Spleen (tissue), 11 donors: ENCODE measurements around the gene FAHD2B. TPM values are rescaled to one million over a fixed set of nuclear protein-coding genes. Genes with fewer than 3 reads are reported as not detected.
"Not testable (repeated sequence)": the region's sequence is repeated elsewhere in the genome, so short reads cannot be mapped to it uniquely, and the experiment has no call there.

Experiments used
- DNase-seq: peaks from one replicate; pipeline ENCODE4 v3.0.0-alpha.2; 2020
- H3K27ac ChIP-seq, 8 donors: fragments of 200-600 bp; sonication (generic) in 7 of 8; 1 replicate in 4 of 8; 2 replicates in 4 of 8; pipeline versions ENCODE4 v1.5.0 to v1.8.0; 2016 to 2021; ENCODE audit warnings: inconsistent platforms in 4 of 8, mild to moderate bottlenecking in 4 of 8, moderate library complexity in 1 of 8
- H3K27me3 ChIP-seq, 7 donors: fragments of 200-600 bp; sonication (generic) in 6 of 7; replicated peaks in 1 of 7; 1 replicate in 4 of 7; 2 replicates in 3 of 7; pipeline versions ENCODE4 v1.5.0 to v1.8.0; 2016 to 2021; ENCODE audit warnings: inconsistent platforms in 3 of 7, mild to moderate bottlenecking in 1 of 7
- H3K36me3 ChIP-seq, 6 donors: fragments of 200-600 bp; sonication (generic) in 5 of 6; 1 replicate in 4 of 6; 2 replicates in 2 of 6; pipeline versions ENCODE4 v1.5.0 to v1.8.0; 2016 to 2021; ENCODE audit warnings: inconsistent platforms in 2 of 6
- H3K4me1 ChIP-seq, 6 donors: fragments of 200-600 bp; sonication (generic) in 5 of 6; 1 replicate in 3 of 6; 2 replicates in 3 of 6; pipeline versions ENCODE4 v1.5.0 to v1.8.0; 2016 to 2021; ENCODE audit warnings: inconsistent platforms in 3 of 6
- H3K4me3 ChIP-seq, 8 donors: fragments of 200-600 bp; sonication (generic) in 7 of 8; 1 replicate in 4 of 8; 2 replicates in 4 of 8; pipeline versions ENCODE4 v1.5.0 to v1.8.0; 2016 to 2021; ENCODE audit warnings: inconsistent platforms in 4 of 8, mild to moderate bottlenecking in 4 of 8, moderate library complexity in 2 of 8
- H3K9me3 ChIP-seq, 8 donors: fragments of 200-600 bp; sonication (generic) in 7 of 8; 1 replicate in 4 of 8; 2 replicates in 4 of 8; pipeline versions ENCODE4 v1.5.0 to v1.8.0; 2016 to 2021; ENCODE audit warnings: inconsistent platforms in 4 of 8
- POLR2A ChIP-seq, 3 donors: fragments of 450-650 bp; IDR thresholded peaks; one replicate each; pipeline ENCODE4 v1.5.1; 2017; ENCODE audit warnings: antibody characterized with exemption in 3 of 3, mild to moderate bottlenecking in 1 of 3
- WGBS, 5 donors: extraction: QIAGEN DNeasy Blood & Tissue Kit in 3 of 5; methylation state at CpG; one replicate each; pipeline versions ENCODE4 v1.1.5 to v1.1.7; 2013 to 2018; 5-methylcytosine and 5-hydroxymethylcytosine counted together
- intact Hi-C: fragments of 100-400 bp; cut with DNase I; formaldehyde crosslinking; loops from one replicate; pipeline ENCODE4 v1.15.0; 2023; ENCODE audit warnings: low total_unique reads
- polyA plus RNA-seq, 3 donors: library from polyadenylated mRNA; stranded (reverse); fragments of 200-250 nt; gene quantifications; one replicate each; pipeline ENCODE4 v1.2.1, GENCODE V29; 2013
- total RNA-seq, 7 donors: library from RNA; depleted of rRNA in 3 of 7; stranded (reverse); fragments of >200 nt in 3 of 7; fragmentation: NEBNext Ultra II Directional in 4 of 7; extraction: Animal tissue kit (Norgen Biotek cat#: 25700) in 4 of 7; gene quantifications; one replicate each; pipeline versions ENCODE4 v1.1.0 to v1.2.1, GENCODE V29; 2016 to 2021
- donor health status: healthy with polysubstance abuse.
- donor health status: DM: no; HTN: no; CAD: no; lungs with moderate emphysema.
- donor health status: DM: no; HTN: no; CAD: no.
- donor health status: Bipolar disorder and iron deficiency.
- donor health status: healthy.
- donor health status: DM: no; HTN: no; CAD: no.
- donor health status: DM: yes; HTN: yes; CAD: no.

Gene FAHD2B
- total and polyA plus RNA-seq, 10 donors = 4.6 to 12.8 (median 8.1) TPM

DNA sequence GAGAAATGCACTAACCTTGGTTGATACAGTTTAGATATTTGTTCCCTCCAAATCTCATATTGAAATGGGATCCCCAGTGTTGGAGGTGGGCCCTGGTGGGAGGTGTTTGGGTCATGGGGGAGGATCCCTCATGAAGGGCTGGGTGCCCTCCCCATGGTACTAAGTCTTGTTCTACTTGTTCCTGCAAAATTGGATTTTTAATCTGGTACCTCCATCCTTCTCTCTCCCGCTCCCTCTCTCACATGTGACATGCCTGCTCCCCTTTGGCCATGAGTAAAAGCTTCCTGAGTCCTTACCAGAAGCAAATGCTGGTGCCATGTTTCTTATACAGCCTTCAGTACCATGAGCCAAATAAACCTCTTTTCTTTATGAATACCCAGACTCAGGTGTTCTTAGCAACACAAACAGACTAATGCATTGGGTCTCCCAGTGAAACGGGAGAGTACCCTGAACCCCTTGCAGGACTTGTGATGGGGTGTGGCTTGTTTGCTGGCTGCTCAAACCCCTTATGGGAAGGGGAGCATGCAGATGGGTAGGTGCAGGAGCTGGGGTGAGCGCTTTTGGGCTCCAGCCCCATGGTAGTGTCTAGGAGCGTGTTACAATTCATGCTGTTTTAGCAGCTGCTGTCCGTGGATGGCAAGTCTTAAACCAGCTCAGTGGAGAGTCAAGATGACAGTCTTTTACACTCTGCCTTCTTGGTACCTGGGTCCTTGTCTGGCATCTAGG lies 27.2 kb downstream of the FAHD2B start:
- H3K4me3 ChIP-seq = no peak overlapping the region
- no peak overlapping the region for H3K27ac ChIP-seq
- intact Hi-C loops = no loop called here
- peaks cover 0 to 4% (median 0%) of the 10 kb centered on the region in 8 donors for H3K9me3 ChIP-seq
- 78 to 97% (median 86%) methylated on average over 5 of the region's 5 CpGs for WGBS, 5 donors
- peak; percentile 19 for DNase-seq
- TF ChIP-seq POLR2A (IDR thresholded peaks at IDR 0.05) = no peak
- no peaks in the 10 kb centered on the region for H3K36me3 ChIP-seq
- H3K4me1 ChIP-seq = no peaks in the 10 kb centered on the region
- H3K27me3 ChIP-seq = no peaks in the 10 kb centered on the region

DNA sequence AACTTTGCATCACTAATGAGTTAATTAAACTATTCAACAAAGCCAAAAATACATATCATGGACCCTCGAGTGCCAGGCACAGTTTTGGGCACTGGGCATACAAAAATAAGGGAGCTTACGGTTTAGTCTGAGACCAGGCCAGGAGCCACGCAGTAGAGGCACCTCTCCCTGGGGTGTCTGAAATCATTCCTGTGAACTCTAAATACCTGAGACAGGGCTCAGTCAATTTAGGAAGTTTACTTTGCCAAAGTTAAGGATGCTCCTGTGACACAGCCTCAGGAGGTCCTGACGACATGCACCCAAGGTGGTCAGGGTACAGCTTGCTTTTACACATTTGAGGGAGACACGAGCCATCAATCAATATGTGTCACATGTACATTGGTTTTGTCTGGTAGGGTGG lies 28.7 kb downstream of the FAHD2B start:
- DNase-seq, H3K4me3 ChIP-seq, H3K27ac ChIP-seq, H3K27me3 ChIP-seq, H3K36me3 ChIP-seq, H3K9me3 ChIP-seq, intact Hi-C loops, H3K4me1 ChIP-seq: not testable (repeated sequence)
- WGBS, 5 donors = 73 to 81% (median 77%) methylated on average over 5 of the region's 5 CpGs

DNA sequence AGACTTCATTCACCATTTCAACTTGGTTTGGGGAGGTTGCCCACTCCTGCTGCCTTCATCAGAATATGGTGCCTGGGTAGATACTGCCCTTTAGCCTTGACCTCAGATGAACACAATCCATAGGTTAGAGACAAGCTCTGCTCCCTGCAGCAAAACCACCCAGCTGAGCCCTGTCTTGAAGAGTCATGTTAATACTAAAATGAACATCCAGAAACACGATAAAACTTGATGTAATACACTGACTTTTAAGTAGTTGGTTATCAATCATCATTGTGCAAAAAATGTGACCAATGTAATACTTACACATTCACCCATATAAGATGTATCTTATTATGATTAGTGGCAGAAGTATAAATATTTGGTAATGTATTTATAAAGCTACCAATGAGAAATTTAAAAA lies 32.7 kb downstream of the FAHD2B start:
- DNase-seq, H3K27me3 ChIP-seq, H3K4me1 ChIP-seq, H3K4me3 ChIP-seq, intact Hi-C loops, H3K27ac ChIP-seq, H3K9me3 ChIP-seq, H3K36me3 ChIP-seq: not testable (repeated sequence)
- WGBS, 5 donors = 76 to 88% (median 81%) methylated on average over 1 of the region's 1 CpG

DNA sequence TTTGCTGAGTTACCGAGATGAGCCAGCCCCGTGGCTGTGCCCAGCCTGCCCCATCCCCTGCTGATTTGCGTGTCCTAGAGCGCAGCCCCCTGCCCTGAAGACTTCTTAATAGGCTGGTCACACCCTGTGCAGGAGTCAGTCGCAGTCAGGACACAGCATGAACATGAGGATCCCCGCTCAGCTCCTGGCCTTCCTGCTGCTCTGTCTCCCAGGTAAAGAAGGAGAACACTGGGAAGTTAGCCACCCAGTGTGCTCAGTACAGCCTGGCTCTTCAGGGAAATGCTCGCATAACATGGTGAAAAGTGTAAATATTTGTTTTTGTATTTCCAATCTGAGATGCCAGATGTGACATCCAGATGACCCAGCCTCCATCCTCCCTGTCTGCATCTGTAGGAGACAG lies 34.9 kb downstream of the FAHD2B start:
- 62 to 84% (median 74%) methylated on average over 5 to 7 of the region's 7 CpGs for WGBS, 5 donors
- H3K36me3 ChIP-seq, H3K4me1 ChIP-seq, H3K27me3 ChIP-seq, H3K4me3 ChIP-seq, H3K27ac ChIP-seq, intact Hi-C loops, DNase-seq, H3K9me3 ChIP-seq: not testable (repeated sequence)

DNA sequence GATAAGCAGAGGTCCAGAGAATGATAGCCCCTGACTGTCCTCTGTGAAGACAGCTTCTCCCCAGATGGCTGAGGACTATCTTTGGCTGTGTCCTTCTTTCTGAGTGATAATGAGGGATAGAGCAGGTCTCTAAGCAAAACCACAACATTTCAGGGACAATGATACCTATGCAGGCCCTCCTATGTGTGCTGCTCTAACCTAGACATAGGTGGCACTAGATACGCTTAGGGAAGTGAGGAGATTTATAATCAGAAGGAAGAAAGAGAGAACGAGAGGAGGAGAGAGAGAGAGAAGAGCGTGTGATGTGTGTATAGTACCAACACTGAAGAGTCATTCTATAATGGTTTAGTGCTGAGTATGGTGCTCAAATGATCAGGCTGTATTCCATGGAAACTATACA lies 38.5 kb downstream of the FAHD2B start:
- H3K27ac ChIP-seq, H3K4me1 ChIP-seq, H3K4me3 ChIP-seq, H3K36me3 ChIP-seq, H3K27me3 ChIP-seq, H3K9me3 ChIP-seq, DNase-seq, intact Hi-C loops: not testable (repeated sequence)
- 69 to 84% (median 75%) methylated on average over 3 of the region's 3 CpGs for WGBS, 5 donors

DNA sequence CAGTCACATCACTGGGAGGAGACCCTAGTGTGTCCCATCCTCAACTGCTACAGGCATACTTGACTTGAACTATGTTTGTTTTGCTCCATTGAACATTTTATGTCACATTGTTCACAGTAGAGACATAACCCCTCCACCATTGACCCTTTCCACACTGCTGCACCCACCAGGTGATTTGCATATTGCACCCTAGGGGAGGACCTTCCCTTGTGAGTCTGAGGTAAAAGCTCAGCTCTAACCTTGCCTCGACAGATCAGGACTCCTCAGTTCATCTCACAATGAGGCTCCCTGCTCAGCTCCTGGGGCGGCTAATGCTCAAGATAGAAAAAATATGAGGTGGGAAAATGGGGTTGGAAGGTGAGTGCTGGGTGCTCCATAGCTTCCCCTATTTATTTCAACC lies 44.6 kb downstream of the FAHD2B start:
- not testable (repeated sequence) for DNase-seq
- 46 to 66% (median 60%) methylated on average over 2 of the region's 2 CpGs for WGBS, 5 donors

DNA sequence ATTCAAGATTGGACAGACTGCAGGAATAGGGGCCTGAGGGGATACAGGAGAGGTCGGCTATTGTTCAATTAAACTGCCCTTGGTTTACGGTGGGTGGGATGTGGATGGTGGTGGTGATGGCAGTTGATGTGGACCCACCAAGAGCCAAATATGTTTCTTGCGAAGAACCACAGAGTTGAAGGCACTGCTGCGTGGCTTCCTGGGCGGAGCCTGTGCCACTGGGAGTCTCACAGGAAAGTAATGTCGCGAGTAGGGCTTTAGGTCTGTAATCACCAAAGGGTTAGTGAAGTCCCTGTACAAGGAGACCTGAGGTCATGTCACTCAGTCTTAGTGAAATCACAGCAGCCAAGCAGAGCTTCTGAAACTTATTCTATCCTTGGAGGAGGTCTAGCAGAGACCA lies 46.2 kb downstream of the FAHD2B start:
- H3K4me3 ChIP-seq, H3K4me1 ChIP-seq, H3K36me3 ChIP-seq, H3K27me3 ChIP-seq, H3K9me3 ChIP-seq, intact Hi-C loops: not testable (repeated sequence)
- peak; percentile 76 for DNase-seq
- H3K27ac ChIP-seq = peak overlapping the region in 2 of 8 donors; percentile 28 to 31
- WGBS, 5 donors = 37 to 62% (median 51%) methylated on average over 7 of the region's 7 CpGs

More for the DNA sequence above, 44.6 kb downstream of the FAHD2B start:
- intact Hi-C loops, H3K9me3 ChIP-seq, H3K4me3 ChIP-seq, H3K27me3 ChIP-seq, H3K4me1 ChIP-seq, H3K27ac ChIP-seq, H3K36me3 ChIP-seq: not testable (repeated sequence)

DNA sequence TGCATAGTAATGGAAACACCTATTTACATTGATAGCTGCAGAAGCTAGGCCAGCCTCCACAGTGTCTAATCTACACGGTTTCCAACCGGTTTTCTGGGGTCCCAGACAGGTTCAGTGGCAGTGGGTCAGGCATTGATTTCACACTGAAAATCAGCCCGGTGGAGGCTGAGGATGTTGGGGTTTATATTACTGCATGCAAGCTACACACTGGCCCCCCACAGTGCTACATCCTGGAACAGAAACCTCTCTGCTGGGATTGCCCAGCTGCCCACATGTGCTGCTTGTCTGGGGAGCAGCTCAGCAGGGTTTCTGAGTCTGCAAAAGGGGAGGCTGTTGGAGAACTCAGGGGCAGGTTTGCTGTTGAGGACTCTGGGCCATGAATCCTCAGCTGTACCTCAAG lies 48.0 kb downstream of the FAHD2B start:
- H3K36me3 ChIP-seq, H3K27me3 ChIP-seq, H3K4me1 ChIP-seq, H3K9me3 ChIP-seq, DNase-seq, H3K4me3 ChIP-seq, intact Hi-C loops: not testable (repeated sequence)
- peak overlapping the region in 3 of 8 donors; percentile 31 to 46 (median 34) for H3K27ac ChIP-seq
- WGBS, 5 donors = 56 to 93% (median 78%) methylated on average over 3 of the region's 3 CpGs
